T-helper 1 cell treated with Interleukin-12 subunit alpha and Interleukin-12 subunit beta and Interleukin-4 antibody, amounts not matched to agents 30 ng/mL and 1 ng/mL, for 36 hours (primary cell): ENCODE data around the gene ZNF341. TPM values are rescaled to one million over a fixed set of nuclear protein-coding genes. Genes with fewer than 3 reads are reported as not detected.

Source experiments
- intact Hi-C: fragments of 100-400 bp; cut with micrococcal nuclease; formaldehyde crosslinking; loops from one replicate; pipeline ENCODE4 v1.15.1; 2024
- total RNA-seq: library from RNA; stranded (reverse); gene quantifications from 2 replicates; pipeline ENCODE4 v1.2.3, GENCODE V29; 2022

ZNF341 gene
- total RNA-seq, 1 donor from 2014 or later: 7.0 TPM

- intact Hi-C loops: loop anchor here (5.0 kb wide), 1 partner anchor 79 kb away; no protein-coding TSS in a partner anchor
Observed at GRCh38 chr20:33838035-33838864, 106.5 kb downstream of the ZNF341 start.

GRCh38 chr20:33839591-33839990 is 107.8 kb downstream of the ZNF341 start:
- intact Hi-C loops: loop anchor here (5.0 kb wide), 1 partner anchor 78 kb away; no protein-coding TSS in a partner anchor

- intact Hi-C loops: no loop called here
Observed at GRCh38 chr20:33840160-33840559, 108.4 kb downstream of the ZNF341 start.

DNA sequence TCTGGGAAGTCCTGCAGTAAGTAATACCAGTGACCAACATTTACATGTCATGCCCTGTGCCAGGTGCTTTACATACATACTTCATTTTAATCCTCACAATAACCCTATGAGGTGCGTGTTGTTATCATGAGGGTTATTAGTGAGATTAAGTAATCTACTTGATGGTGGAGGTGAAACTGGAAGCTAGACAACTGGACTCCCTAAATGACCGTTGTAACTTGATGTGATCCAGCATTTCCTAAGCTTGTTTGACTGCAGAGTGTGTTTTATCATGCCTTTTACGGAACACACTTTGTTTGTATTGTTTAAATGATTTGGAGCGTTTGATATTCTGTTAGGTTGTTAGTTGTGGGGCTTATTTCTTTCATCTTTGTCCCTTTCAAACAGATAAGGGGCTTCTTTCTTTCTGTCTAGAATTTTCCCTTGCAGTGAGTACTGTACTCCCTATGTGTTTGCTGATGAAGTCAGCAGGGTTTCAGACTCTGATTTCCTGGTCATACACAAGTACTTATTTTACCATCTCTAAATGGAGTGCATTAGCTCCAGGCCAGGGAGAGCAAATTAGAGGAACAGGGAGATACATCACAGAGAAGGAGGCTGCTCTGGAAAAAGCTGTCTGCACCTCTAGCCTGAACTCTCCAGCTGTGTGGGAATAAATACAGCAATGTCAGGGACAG is 109.1 kb downstream of the ZNF341 start:
- intact Hi-C loops: no loop called here

DNA sequence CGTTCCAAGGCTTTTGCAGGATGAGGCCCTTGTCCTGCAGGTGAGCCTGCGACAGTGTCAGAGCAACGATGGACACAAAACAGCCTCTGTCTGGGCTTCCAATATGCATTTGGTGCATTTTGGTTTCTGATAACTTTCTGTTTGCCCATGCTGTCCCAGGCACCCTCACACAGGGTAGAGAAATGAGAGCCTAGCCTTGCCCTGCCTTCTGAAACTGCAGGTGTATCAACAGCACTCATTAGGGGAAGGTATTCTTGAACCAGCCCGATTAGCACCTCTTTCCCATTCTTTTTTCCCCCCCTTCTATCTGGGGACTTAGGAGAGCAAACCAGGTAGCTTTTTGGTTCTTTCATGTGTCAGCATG is 109.6 kb downstream of the ZNF341 start:
- intact Hi-C loops: no loop called here

Other genes with a start within 250 kb of the ZNF341 start
- gene CBFA2T2, start 241.9 kb upstream of the ZNF341 start, total RNA-seq: 18.9 and 19.4 TPM in 2 replicates
- 0.29 and 0.61 TPM in 2 replicates for gene C20orf144, start 69.7 kb upstream of the ZNF341 start, total RNA-seq
- 3.1 and 3.6 TPM in 2 replicates for gene ACTL10, start 65.1 kb upstream of the ZNF341 start, total RNA-seq
- 54.1 and 56.6 TPM in 2 replicates for gene NECAB3, start 57.6 kb upstream of the ZNF341 start, total RNA-seq
- gene E2F1, start 45.6 kb upstream of the ZNF341 start, total RNA-seq: 72.3 and 73.3 TPM in 2 replicates
- gene PXMP4, start 11.7 kb upstream of the ZNF341 start, total RNA-seq: 12.4 and 14.3 TPM in 2 replicates
- 78.0 and 84.5 TPM in 2 replicates for gene CHMP4B, start 79.4 kb downstream of the ZNF341 start, total RNA-seq